Uterine smooth muscle cell (primary cell): ENCODE data around the gene KERA. TPM values are rescaled to one million over a fixed set of nuclear protein-coding genes. Genes with fewer than 3 reads are reported as not detected.

Source experiments
- total RNA-seq: library from RNA; depleted of rRNA; stranded (reverse); fragments of >200 nt; gene quantifications from 2 replicates; pipeline ENCODE4 v1.2.3, GENCODE V29; 2014

The KERA gene
- not detected in 2 replicates for total RNA-seq

GRCh38 chr12:91057368-91058165, at the start of gene KERA:
TSS of gene KERA (minus strand) at chr12:91058024. CDS start at chr12:91056281, 1,743 bp downstream.

GRCh38 chr12:91004872-91005271, 53.0 kb downstream of the KERA start, which contains the start of gene EPYC:
TSS of gene EPYC (minus strand) at chr12:91004972. CDS start at chr12:91002565, 2,407 bp downstream.

Other genes with a start within 250 kb of the KERA start
- not detected in 2 replicates for gene CCER1, start 102.8 kb downstream of the KERA start, total RNA-seq
- gene EPYC, start 53.1 kb downstream of the KERA start, total RNA-seq = not detected in 2 replicates
- 186 and 540 TPM in 2 replicates for gene LUM, start 53.5 kb upstream of the KERA start, total RNA-seq
- 87.0 and 193 TPM in 2 replicates for gene DCN, start 124.8 kb upstream of the KERA start, total RNA-seq